Measurements from ENCODE around the gene FHIT. TPM values are rescaled to one million over a fixed set of nuclear protein-coding genes. Genes with fewer than 3 reads are reported as not detected.

Gene FHIT
- total RNA-seq, 1 donor from 2014 or later = 5.7 TPM

- Mint-ChIP-seq H3K27ac (no peak overlapping the region), H3K4me1 (peaks cover 2% of the 10 kb centered on the region), H3K9me3 (no peaks in the 10 kb centered on the region), H3K27me3 (ENCODE audit: insufficient read depth, low read depth) (peaks cover 2% of the 10 kb centered on the region), H3K4me3 (no peak overlapping the region), H3K36me3 (no peaks in the 10 kb centered on the region)
- no peak for DNase-seq (ENCODE audit: low spot score)
- no peak overlapping the region for H2AFZ ChIP-seq (replicated peaks)
- H3K4me2 ChIP-seq = no peak overlapping the region
- H3K27ac ChIP-seq = no peak overlapping the region
- H3K4me1 ChIP-seq = no peaks in the 10 kb centered on the region
- TF ChIP-seq EZH2 (IDR thresholded peaks at IDR 0.05) (no peak), CTCF (IDR thresholded peaks at IDR 0.05) (no peak), EZH2phosphoT487 (IDR thresholded peaks at IDR 0.05) (no peak)
- no peaks in the 10 kb centered on the region for H3K79me2 ChIP-seq (ENCODE audit: low read depth)
- H4K20me1 ChIP-seq (ENCODE audit: low read depth) = no peaks in the 10 kb centered on the region
- H3K4me3 ChIP-seq = no peak overlapping the region
- H3K9ac ChIP-seq = no peak overlapping the region
- H3F3A ChIP-seq (ENCODE audit: low read depth) = no peaks in the 10 kb centered on the region
- H3K36me3 ChIP-seq = no peaks in the 10 kb centered on the region
- no peaks in the 10 kb centered on the region for H3K9me3 ChIP-seq (ENCODE audit: low read depth)
- H3K27me3 ChIP-seq = no peaks in the 10 kb centered on the region
These were observed 1310.5 kb downstream of the FHIT start for GRCh38 chr3:59940718-59941117.

GRCh38 chr3:59939826-59940426, 1311.3 kb downstream of the FHIT start:
- no peak overlapping the region for H3K9ac ChIP-seq
- DNase-seq (ENCODE audit: low spot score) = no peak
- peaks cover 2% of the 10 kb centered on the region for H3K27me3 Mint-ChIP-seq (ENCODE audit: insufficient read depth, low read depth)

GRCh38 chr3:59938828-59939227, 1312.4 kb downstream of the FHIT start:
- Mint-ChIP-seq H3K9me3 (no peaks in the 10 kb centered on the region), H3K36me3 (no peaks in the 10 kb centered on the region), H3K27me3 (ENCODE audit: insufficient read depth, low read depth) (no peaks in the 10 kb centered on the region), H3K27ac (no peak overlapping the region), H3K4me3 (no peak overlapping the region), H3K4me1 (peaks cover 2% of the 10 kb centered on the region)
- H3K36me3 ChIP-seq = no peaks in the 10 kb centered on the region
- no peak overlapping the region for H2AFZ ChIP-seq (replicated peaks)
- H3K4me2 ChIP-seq = no peak overlapping the region
- no peaks in the 10 kb centered on the region for H3F3A ChIP-seq (ENCODE audit: low read depth)
- H3K4me3 ChIP-seq = no peak overlapping the region
- no peaks in the 10 kb centered on the region for H3K4me1 ChIP-seq
- H3K79me2 ChIP-seq (ENCODE audit: low read depth) = no peaks in the 10 kb centered on the region
- no peaks in the 10 kb centered on the region for H3K9me3 ChIP-seq (ENCODE audit: low read depth)
- H3K9ac ChIP-seq = no peak overlapping the region
- no peak for TF ChIP-seq CTCF (IDR thresholded peaks at IDR 0.05)
- no peak for TF ChIP-seq EZH2phosphoT487 (IDR thresholded peaks at IDR 0.05)
- TF ChIP-seq EZH2 (IDR thresholded peaks at IDR 0.05) = no peak
- no peaks in the 10 kb centered on the region for H3K27me3 ChIP-seq
- no peak overlapping the region for H3K27ac ChIP-seq
- no peak for DNase-seq (ENCODE audit: low spot score)
- no peaks in the 10 kb centered on the region for H4K20me1 ChIP-seq (ENCODE audit: low read depth)

More at GRCh38 chr3:59939826-59940426, 1311.3 kb downstream of the FHIT start:
- H3F3A ChIP-seq (ENCODE audit: low read depth) = no peaks in the 10 kb centered on the region
- Mint-ChIP-seq H3K4me3 (no peak overlapping the region), H3K9me3 (no peaks in the 10 kb centered on the region), H3K36me3 (no peaks in the 10 kb centered on the region), H3K4me1 (peaks cover 2% of the 10 kb centered on the region), H3K27ac (no peak overlapping the region)
- TF ChIP-seq CTCF (IDR thresholded peaks at IDR 0.05) (no peak), EZH2 (IDR thresholded peaks at IDR 0.05) (no peak), EZH2phosphoT487 (IDR thresholded peaks at IDR 0.05) (no peak)
- H3K4me1 ChIP-seq = no peaks in the 10 kb centered on the region
- no peak overlapping the region for H3K27ac ChIP-seq
- no peaks in the 10 kb centered on the region for H3K9me3 ChIP-seq (ENCODE audit: low read depth)
- H3K4me2 ChIP-seq = no peak overlapping the region
- H3K27me3 ChIP-seq = no peaks in the 10 kb centered on the region
- H2AFZ ChIP-seq (replicated peaks) = no peak overlapping the region
- H3K79me2 ChIP-seq (ENCODE audit: low read depth) = no peaks in the 10 kb centered on the region
- no peak overlapping the region for H3K4me3 ChIP-seq
- no peaks in the 10 kb centered on the region for H3K36me3 ChIP-seq
- H4K20me1 ChIP-seq (ENCODE audit: low read depth) = no peaks in the 10 kb centered on the region

All from neural progenitor cell (in vitro differentiated cells).